Activated B cell treated with CpG ODN at 0.5 μM for 24 hours (primary cell): Measurements from ENCODE around the gene KCNN1. TPM values are rescaled to one million over a fixed set of nuclear protein-coding genes. Genes with fewer than 3 reads are reported as not detected.

Source experiments
- ATAC-seq: fragments of 200-7000 bp; cut with Tn5 transposase; one replicate; pipeline ENCODE4 v1.10.0; 2021; ENCODE audit warnings: low read depth, mild to moderate bottlenecking, moderate library complexity
- CTCF ChIA-PET: fragments of 350-600 bp; sonication (Branson Sonifier 250); formaldehyde crosslinking; loops from one replicate; lab custom pipeline; 2021; ENCODE audit warnings: antibody characterized with exemption; lab: Charles Lee
- POLR2A ChIA-PET: fragments of 350-600 bp; sonication (Branson Sonifier 250); formaldehyde crosslinking; loops from one replicate; lab custom pipeline; 2021; ENCODE audit warnings: antibody characterized with exemption; lab: Charles Lee
- DNase-seq: peaks from one replicate; pipeline ENCODE4 v3.0.0; 2022
- H3K27ac Mint-ChIP-seq: one replicate; pipeline ENCODE4 v1.8.0; 2020; ENCODE audit warnings: mixed read lengths
- H3K27me3 Mint-ChIP-seq: one replicate; pipeline ENCODE4 v1.8.0; 2021; ENCODE audit warnings: mixed read lengths
- H3K36me3 Mint-ChIP-seq: one replicate; pipeline ENCODE4 v1.8.0; 2021; ENCODE audit warnings: low read depth, mixed read lengths
- H3K4me1 Mint-ChIP-seq: one replicate; pipeline ENCODE4 v1.8.0; 2021; ENCODE audit warnings: mixed read lengths
- H3K4me3 Mint-ChIP-seq: one replicate; pipeline ENCODE4 v1.8.0; 2020; ENCODE audit warnings: mild to moderate bottlenecking, mixed read lengths
- H3K9me3 Mint-ChIP-seq: one replicate; pipeline ENCODE4 v1.8.0; 2020; ENCODE audit warnings: mixed read lengths
- intact Hi-C: fragments of 100-400 bp; cut with micrococcal nuclease; formaldehyde crosslinking; loops from one replicate; pipeline ENCODE4 v1.15.1; 2024
- total RNA-seq: library from RNA; stranded (reverse); gene quantifications from 2 replicates; pipeline ENCODE4 v1.2.3, GENCODE V29; 2022
- TF ChIP-seq, protein P1 (sequence below): fragments of 200-600 bp; IDR thresholded peaks from one replicate; pipeline ENCODE4 v1.8.0; 2022; ENCODE audit warnings: antibody characterized with exemption, mild to moderate bottlenecking

The KCNN1 gene
- total RNA-seq, 1 donor from 2014 or later = not detected

DNA sequence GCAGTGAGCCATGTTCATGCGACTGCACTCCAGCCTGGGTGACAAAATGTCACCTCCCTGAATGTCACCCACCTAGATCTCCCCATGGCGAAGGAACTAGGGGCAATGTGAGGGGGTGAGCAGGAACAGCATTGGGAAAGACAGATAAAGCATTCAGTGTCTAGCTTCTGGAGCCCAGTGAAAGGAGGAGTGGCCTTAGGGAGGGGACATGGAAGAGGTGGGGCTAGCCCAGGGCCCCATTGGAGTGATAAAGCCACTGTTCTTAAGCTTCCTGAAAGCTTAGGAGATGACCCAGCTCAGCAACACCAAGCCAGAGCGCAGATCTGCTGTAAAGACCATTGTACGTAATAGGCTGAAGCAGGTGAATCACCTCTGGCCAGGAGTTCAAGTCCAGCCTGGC lies 13.0 kb upstream of the KCNN1 start:
- DNase-seq (no peak), ATAC-seq (no peak)
- TF ChIP-seq, protein P1, sequence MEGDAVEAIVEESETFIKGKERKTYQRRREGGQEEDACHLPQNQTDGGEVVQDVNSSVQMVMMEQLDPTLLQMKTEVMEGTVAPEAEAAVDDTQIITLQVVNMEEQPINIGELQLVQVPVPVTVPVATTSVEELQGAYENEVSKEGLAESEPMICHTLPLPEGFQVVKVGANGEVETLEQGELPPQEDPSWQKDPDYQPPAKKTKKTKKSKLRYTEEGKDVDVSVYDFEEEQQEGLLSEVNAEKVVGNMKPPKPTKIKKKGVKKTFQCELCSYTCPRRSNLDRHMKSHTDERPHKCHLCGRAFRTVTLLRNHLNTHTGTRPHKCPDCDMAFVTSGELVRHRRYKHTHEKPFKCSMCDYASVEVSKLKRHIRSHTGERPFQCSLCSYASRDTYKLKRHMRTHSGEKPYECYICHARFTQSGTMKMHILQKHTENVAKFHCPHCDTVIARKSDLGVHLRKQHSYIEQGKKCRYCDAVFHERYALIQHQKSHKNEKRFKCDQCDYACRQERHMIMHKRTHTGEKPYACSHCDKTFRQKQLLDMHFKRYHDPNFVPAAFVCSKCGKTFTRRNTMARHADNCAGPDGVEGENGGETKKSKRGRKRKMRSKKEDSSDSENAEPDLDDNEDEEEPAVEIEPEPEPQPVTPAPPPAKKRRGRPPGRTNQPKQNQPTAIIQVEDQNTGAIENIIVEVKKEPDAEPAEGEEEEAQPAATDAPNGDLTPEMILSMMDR = no peak
- Mint-ChIP-seq H3K27ac (no peak overlapping the region), H3K4me1 (peaks cover 36% of the 10 kb centered on the region), H3K9me3 (no peaks in the 10 kb centered on the region), H3K36me3 (no peaks in the 10 kb centered on the region), H3K4me3 (no peak overlapping the region), H3K27me3 (peaks cover 37% of the 10 kb centered on the region)
- intact Hi-C loops = no loop called here
- ChIA-PET POLR2A (no interaction called here), CTCF (no interaction called here)

DNA sequence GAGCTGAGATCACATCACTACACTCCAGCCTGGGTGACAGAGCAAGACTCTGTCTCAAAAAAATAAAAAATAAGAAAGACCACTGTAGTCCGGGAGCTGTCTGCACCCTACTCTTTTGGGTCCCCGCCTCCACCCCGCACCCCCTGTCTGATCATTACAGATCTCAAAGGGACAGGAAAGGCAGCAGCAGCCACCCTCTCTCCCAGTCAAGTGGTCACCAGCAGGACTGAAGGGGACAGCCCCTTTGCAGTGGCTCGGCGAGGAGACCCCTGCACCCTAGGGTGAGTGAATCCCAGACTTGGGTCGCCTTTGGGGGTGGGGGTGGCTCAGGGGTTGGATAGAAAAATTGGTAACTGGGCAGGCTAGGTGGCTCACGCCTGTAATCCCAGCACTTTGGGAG lies 12.5 kb upstream of the KCNN1 start:
- no peaks in the 10 kb centered on the region for H3K9me3 Mint-ChIP-seq
- H3K4me3 Mint-ChIP-seq = no peak overlapping the region
- ChIA-PET CTCF (no interaction called here), POLR2A (interaction anchor here (0.6 kb wide), 1 partner anchor 47 kb away, joined by 4 read pairs; no protein-coding TSS in a partner anchor)
- no peak for DNase-seq
- H3K27ac Mint-ChIP-seq = no peak overlapping the region
- ATAC-seq = no peak
- peaks cover 37% of the 10 kb centered on the region for H3K27me3 Mint-ChIP-seq
- H3K4me1 Mint-ChIP-seq = peaks cover 30% of the 10 kb centered on the region
- intact Hi-C loops = no loop called here
- TF ChIP-seq, protein P1 = no peak
- H3K36me3 Mint-ChIP-seq = no peaks in the 10 kb centered on the region

DNA sequence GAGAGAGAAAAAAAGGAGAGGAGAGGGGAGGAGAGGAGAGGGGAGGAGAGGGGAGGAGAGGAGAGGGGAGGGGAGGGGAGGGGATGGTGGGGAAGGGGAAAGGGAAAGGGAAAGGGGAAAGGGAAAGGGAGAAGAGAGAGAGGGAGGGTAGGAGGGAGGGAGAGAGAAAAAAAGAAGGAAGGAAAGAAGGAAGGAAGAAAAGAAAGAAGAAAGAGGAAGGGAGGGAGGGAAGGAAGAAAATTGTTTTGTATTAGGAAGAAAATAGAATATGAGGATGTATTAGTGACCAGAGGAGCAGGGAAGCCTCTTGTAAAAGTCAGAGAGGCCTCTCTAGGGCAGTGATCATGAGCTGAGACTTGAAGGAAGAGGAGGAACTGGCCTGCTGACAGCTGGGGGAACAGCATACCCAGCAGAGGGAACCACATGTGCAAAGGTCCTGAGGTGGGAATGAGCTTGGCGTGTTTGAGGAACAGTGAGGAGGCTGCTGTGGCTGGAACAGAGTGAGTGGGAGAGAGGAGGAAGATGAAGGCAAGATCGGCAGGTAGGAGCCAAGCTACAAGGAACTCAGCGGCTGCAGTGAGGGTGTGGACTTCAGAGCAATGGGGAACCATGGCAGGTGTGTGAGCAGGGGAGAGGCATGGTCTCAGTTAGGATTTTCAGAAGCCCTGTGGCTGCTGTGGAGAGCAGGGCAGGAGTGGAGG lies 9.6 kb upstream of the KCNN1 start:
- ChIA-PET CTCF (no interaction called here), POLR2A (interaction anchor here (0.7 to 1.0 kb wide), 2 partner anchors 9 to 22 kb away, joined by 3 to 16 read pairs; no protein-coding TSS in a partner anchor)
- ATAC-seq (no peak), DNase-seq (no peak)
- Mint-ChIP-seq H3K4me3 (no peak overlapping the region), H3K27me3 (peaks cover 27% of the 10 kb centered on the region), H3K4me1 (peaks cover 6% of the 10 kb centered on the region), H3K27ac (no peak overlapping the region), H3K36me3 (no peaks in the 10 kb centered on the region), H3K9me3 (no peaks in the 10 kb centered on the region)
- TF ChIP-seq, protein P1 = no peak
- intact Hi-C loops = no loop called here

DNA sequence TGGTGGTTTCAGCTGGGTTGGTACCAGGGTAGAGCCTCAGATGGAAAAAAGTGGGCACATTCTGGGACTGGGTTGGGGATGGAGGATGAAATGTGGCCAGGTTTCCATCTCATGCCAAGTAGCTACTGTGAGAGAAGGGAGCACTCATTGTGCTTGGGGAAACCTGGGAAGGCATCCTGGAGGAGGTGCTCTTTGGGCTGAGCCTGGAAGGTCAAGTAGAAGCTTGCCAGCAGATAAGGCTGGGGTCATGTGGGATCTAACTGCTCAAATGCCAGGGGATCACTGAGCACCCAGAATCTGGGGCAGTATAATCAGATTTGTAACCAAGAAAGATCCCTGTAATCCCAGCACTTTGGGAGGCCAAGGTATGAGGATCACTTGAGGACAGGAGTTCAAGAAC lies 9.0 kb upstream of the KCNN1 start:
- POLR2A ChIA-PET = interaction anchor here (1.0 to 1.3 kb wide), 2 partner anchors 21 to 43 kb away, joined by 5 to 16 read pairs; no protein-coding TSS in a partner anchor
- Mint-ChIP-seq H3K36me3 (no peaks in the 10 kb centered on the region), H3K9me3 (no peaks in the 10 kb centered on the region), H3K4me3 (no peak overlapping the region), H3K27ac (no peak overlapping the region), H3K27me3 (peaks cover 28% of the 10 kb centered on the region), H3K4me1 (peaks cover 2% of the 10 kb centered on the region)
- CTCF ChIA-PET = no interaction called here
- intact Hi-C loops = no loop called here
- TF ChIP-seq, protein P1 = no peak
- DNase-seq = no peak
- no peak for ATAC-seq

DNA sequence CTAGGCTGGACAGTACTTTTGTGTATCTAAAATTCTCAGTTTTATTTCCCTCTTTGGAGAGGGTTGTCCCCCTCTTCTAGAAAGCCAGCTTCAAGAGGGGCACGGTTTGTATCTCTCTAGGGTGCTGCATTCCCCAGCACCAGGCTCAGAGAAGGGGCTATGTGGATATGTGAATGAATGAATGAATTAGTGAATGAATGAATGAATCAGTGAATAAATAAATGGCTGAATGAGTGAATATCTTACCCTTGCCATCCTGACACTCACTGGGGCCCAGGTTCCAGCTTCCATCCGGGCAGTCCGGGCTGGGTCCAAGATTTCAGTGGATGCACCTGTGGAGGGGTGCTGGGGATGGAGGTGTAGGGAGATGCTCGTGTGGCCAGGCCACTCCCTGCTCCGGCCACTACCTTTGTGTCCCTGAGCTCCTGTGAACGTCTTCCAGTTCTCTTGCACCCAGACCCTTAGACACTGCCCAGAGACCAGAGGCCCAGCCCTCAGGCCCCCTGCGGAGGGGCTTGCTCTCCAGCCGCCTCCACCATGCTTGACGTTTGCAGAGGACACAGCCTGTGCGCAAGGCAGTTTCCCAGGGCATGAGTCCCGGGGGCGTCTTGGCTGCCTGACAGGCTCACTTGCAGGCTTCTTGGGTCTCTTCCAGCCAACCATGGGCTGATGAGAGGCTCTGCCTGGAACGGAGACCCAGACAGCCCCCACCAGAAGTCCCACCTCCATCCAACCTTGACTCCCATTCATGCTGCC lies 2.8 kb upstream of the KCNN1 start:
- DNase-seq (no peak), ATAC-seq (no peak)
- no peak overlapping the region for H3K27ac Mint-ChIP-seq
- ChIA-PET CTCF (no interaction called here), POLR2A (no interaction called here)
- peaks cover 12% of the 10 kb centered on the region for H3K4me1 Mint-ChIP-seq
- no peaks in the 10 kb centered on the region for H3K9me3 Mint-ChIP-seq
- H3K27me3 Mint-ChIP-seq = peaks cover 36% of the 10 kb centered on the region
- H3K4me3 Mint-ChIP-seq = no peak overlapping the region
- no peaks in the 10 kb centered on the region for H3K36me3 Mint-ChIP-seq
- intact Hi-C loops = no loop called here
- TF ChIP-seq, protein P1 = no peak
